Measurements from ENCODE around the gene PLCB1.

- TF ChIP-seq POLR2A (IDR thresholded peaks at IDR 0.05; ENCODE audit: low read length), result no peak
- TF ChIP-seq GATA1 (IDR thresholded peaks at IDR 0.05; ENCODE audit: low read depth, low read length), result no peak
Observed at GRCh38 chr20:8523684-8524083, 391.6 kb downstream of the PLCB1 start.
